ENCODE data around the gene MMEL1.
"Not testable (repeated sequence)": the region's sequence is repeated elsewhere in the genome, so short reads cannot be mapped to it uniquely, and the experiment has no call there.

MMEL1 gene

DNA sequence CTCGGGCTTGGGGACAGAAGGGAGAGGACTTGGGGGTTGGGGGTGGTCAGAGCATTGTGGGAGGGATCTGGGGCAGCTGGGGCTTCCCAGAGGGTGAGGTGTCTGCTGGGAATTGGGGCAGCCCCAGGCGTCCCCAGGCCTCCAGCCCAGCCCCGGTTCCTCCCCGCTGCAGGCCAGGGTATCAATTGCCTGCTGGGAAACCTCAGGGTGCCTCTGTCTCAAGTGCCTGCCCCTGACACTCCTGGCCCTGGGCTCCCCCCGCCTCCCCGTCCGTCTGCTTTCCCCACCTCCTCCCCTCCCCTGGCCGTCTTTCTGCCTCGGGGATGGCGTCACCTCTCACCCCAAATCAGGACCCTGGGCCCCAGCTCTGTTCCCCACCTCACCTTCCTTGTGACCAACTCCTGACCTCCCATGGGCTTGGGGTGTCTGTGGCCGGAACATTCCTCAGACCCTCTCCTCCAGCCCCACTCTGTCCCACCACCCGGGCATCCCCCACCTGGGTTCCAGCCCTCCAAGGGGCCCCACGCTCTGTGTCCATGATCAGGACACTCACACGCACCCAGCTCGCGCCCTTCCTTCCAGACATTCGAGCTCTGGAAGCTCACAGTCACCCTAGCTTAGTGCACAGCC lies 64.5 kb downstream of the MMEL1 start:
- DNase-seq = not testable (repeated sequence)

DNA sequence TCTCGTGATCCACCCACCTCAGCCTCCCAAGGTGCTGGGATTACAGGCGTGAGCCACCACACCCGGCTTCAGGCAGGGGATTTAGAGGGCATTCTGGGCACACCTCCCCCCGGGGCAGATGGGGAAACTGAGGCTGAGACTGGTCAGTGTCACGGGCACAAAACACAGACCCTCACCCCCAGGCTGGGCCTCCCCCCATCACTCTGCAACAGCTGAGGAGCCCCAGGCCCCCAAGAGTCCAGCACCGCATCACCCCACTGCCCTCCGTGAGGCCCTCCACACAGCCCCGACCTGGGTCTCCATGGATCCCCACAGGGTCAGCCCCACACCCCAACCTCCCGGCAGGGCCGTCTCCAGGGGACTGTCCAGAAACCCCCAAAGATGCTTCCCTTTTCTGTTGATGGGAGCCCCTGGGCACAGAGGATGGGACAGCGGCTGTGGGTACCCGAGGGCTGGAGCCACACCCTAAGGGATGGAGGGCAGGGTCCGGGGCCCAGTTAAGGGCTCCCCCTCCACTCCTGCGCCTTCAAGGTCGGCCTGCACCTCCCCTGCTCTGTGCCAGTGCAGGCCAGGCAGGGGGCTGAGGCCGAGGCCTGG lies 65.6 kb downstream of the MMEL1 start:
- no peak for DNase-seq

- no peak for DNase-seq
Measured at GRCh38 chr1:2566101-2567045, 66.4 kb downstream of the MMEL1 start.

GRCh38 chr1:2564815-2565374 lies 67.9 kb downstream of the MMEL1 start:
- DNase-seq = no peak

- no peak for DNase-seq
Measured at GRCh38 chr1:2564006-2564814, 68.6 kb downstream of the MMEL1 start.

- DNase-seq = no peak
Measured at GRCh38 chr1:2563205-2563604, 69.6 kb downstream of the MMEL1 start.

- no peak for DNase-seq
Measured at GRCh38 chr1:2561898-2562895, 70.6 kb downstream of the MMEL1 start.

DNA sequence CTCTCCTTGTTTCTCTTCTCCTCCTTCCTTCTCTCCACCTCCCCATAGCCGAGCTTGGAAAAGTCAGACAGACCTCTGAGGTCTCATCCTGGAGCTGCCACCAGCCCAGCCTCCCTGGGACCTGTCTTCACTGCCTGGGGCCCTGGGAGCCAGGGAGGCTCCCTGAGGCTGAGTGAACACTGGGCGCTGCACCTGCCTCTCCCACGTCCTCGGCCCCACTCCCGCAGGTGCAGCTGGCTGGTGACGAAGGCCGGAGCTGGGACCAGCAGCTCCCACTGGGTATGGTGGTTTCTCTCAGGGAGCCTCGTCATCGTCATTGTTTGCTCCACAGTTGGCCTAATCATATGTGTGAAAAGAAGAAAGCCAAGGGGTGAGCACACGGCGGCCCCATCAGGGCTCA lies 71.4 kb downstream of the MMEL1 start:
- no peak for DNase-seq

DNA sequence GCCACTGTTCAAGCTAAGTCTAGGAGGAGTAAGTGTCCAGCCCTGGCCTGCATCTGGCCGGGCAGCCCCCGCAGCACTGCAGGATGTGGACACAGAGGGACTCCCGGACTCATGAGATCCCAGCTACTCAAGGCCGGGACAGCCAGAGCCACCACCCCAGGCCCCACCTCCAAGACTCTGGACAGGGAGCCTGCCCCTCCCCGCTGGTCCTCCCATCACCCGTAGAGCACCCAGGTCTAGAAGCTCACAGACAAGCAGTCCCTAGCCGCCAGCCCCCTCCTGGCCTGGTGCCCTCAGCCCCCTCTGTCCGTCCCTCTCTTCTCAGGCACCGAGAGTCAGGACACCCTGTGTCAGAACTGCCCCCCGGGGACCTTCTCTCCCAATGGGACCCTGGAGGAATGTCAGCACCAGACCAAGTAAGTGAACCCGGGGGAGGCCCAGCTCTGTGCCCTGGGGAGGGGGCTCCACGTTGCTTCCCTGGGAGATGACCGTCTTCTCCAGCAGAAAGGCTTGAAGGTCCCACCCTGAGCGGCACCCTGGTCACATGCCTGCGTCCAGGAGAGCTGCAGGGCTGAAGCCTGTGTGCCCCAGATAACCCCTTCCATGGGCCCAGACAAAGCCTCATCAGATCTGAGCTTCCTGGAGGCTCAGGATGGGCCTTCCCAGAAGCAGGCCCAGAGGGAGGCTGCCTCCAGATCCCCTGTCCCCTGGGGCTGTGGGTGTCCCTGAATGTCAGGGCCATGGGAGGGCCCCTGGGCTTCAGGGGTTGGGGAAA lies 72.3 kb downstream of the MMEL1 start:
- no peak for DNase-seq

DNA sequence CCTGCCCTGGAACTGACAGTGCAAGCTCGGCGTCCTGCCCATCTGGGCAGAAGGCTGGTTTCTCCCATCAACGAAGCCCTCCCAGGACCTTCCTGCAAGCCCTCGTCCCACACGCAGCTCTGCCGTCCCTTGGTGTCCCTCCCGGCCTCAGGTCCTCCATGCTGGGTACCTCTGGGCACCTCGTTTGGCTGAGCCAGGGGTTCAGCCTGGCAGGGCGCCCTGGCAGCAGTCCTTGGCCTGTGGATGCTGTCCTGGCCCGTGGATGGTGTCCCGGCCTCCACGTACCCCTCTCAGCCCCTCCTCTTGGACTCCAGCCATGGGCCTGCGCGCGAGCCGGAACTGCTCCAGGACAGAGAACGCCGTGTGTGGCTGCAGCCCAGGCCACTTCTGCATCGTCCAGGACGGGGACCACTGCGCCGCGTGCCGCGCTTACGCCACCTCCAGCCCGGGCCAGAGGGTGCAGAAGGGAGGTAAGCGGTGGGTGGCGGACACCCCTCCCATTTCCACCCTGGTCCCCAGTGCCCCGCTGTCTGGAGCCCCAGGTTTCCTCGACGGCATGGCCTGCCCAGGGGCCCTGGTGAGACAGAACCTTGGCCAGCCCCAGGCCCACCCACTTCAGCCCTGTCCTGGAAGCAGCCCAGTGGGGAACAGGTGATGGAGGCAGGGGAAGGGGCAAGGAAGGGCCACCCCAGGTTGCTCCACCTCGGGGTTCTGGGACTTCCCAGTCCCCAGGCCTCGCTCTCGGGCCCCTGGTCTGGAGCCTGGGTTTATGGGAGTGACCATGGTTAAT lies 73.1 kb downstream of the MMEL1 start:
- DNase-seq = no peak

DNA sequence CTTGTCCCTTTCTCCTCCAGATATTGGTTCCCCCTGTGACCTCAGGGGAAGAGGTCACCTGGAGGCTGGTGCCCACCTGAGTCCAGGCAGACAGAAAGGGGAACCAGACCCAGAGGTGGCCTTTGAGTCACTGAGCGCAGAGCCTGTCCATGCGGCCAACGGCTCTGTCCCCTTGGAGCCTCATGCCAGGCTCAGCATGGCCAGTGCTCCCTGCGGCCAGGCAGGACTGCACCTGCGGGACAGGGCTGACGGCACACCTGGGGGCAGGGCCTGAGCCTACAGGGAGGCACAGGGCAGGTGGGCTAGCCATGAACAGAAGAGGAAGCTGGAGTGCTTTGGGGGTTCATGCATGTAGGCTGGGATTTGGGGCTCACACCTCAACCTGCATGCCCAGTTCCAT lies 74.0 kb downstream of the MMEL1 start:
- DNase-seq = no peak

DNA sequence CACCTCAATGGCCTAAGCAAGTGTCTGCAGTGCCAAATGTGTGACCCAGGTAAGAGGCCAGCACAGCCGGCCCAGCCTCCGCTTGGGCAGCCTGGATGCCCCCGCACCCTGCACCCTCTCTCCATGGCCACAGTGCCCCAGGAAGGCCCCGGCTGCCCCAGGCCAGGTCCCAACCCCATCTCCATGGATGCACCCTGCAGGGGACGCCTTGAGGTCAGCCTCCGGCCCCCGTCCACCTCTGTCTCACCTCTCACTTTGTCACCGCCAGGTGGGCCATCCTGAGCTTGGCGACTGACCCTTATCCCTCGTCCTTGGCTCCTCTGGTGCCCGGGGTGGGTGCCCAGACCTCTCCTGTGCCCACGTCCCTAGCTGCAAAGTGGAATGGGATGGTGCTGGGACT lies 74.4 kb downstream of the MMEL1 start:
- DNase-seq = no peak

- DNase-seq = no peak
Measured at GRCh38 chr1:2557482-2558400, 75.1 kb downstream of the MMEL1 start.

GRCh38 chr1:2556678-2557481 lies 75.9 kb downstream of the MMEL1 start:
- DNase-seq = peak in 1 of 5 donors; percentile 65

GRCh38 chr1:2556277-2556677 lies 76.5 kb downstream of the MMEL1 start, which contains the start of gene TNFRSF14:
Gene TNFRSF14, plus strand, starts transcription at chr1:2556371. Its CDS starts 294 bp downstream, at chr1:2556665.
- DNase-seq = peak; percentile 54 to 84 (median 64)

GRCh38 chr1:2555634-2556276 lies 77.1 kb downstream of the MMEL1 start:
- DNase-seq = peak; percentile 61 to 85 (median 68)
